HL-60 (cell line): Measurements from ENCODE around the gene TMCC3.

Source experiments
- CTCF ChIP-seq: IDR thresholded peaks from one replicate; pipeline ENCODE4 v1.5.1; 2011; ENCODE audit warnings: low read length, control low read depth, inconsistent platforms; ENCODE audit not compliant: insufficient read depth
- GABPA ChIP-seq: IDR thresholded peaks from 2 replicates; pipeline ENCODE4 v1.6.1; 2012; ENCODE audit warnings: low read depth
- POLR2AphosphoS5 ChIP-seq: IDR thresholded peaks from 2 replicates; pipeline ENCODE4 v1.6.1; 2012; ENCODE audit warnings: low read depth
- REST ChIP-seq: IDR thresholded peaks from 2 replicates; pipeline ENCODE4 v1.6.1; 2012; ENCODE audit warnings: low read depth; ENCODE audit not compliant: insufficient replicate concordance

- TF ChIP-seq POLR2AphosphoS5 (no peak), CTCF (no peak), REST (no peak), GABPA (no peak)
Measured at GRCh38 chr12:94544355-94544754, 106.0 kb downstream of the TMCC3 start.
